GM18526 (cell line): ENCODE results near the gene FUT2.

Experiments
- POLR2A ChIP-seq: IDR thresholded peaks from 3 replicates; pipeline ENCODE4 v1.6.1; 2011; ENCODE audit not compliant: insufficient read length; ENCODE audit errors: extremely low read depth

FUT2 gene

DNA sequence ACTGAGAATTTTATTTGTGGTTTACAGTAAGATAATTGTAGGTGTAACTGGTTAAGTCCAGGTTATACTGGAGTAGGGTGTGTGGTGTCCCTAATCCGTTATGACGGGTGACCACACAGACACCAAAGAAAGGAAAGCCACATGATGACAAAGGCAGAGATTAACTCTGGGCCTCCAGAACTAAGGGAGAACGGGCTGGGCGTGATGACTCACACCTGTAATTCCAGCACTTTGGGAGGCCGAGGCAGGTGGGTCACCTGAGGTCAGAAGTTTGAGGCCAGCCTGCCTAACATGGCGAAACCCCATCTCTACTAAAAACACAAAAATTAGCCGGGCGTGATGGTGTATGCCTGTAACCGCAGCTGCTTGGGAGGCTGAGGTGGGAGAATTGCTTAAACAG, 10.2 kb upstream of the FUT2 start:
- no peak for TF ChIP-seq POLR2A

DNA sequence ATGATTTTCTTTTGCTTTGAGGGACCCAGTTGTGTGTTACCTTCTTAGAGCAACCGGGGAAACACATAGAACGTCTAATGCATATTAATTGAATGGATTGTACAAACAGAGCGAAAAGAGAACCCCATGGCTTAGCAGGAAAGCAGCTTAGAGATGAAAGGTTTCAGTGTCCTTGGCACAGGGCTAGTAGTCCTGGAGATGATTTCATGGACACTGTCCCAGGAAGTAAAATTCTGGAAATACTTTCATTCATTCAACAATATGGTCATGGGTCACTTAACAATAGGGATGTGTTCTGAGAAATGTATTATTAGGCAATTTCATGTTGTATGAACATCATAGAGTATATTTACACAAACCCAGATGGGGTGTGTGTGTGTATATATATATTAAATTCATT, 9.7 kb upstream of the FUT2 start:
- TF ChIP-seq POLR2A, result no peak

DNA sequence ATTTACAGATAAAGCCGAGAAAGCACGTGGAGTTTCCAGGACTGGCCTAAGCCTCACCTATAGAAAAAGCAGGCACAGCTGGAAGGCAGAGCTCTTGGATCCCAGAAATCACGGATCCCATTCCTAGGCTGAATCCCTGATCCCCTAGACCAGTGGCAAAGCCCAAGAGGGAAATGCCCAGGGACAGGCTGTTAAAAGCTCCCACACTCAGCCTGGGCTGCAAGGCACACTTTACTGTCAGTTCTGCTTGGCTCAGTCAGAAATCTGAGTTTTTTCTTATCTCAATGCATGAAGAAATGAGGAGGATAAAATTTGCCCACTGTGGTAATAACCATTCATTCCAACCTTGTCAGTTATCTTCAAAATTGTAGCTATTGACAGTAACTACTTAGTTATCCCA, 8.0 kb upstream of the FUT2 start:
- TF ChIP-seq POLR2A, result no peak

DNA sequence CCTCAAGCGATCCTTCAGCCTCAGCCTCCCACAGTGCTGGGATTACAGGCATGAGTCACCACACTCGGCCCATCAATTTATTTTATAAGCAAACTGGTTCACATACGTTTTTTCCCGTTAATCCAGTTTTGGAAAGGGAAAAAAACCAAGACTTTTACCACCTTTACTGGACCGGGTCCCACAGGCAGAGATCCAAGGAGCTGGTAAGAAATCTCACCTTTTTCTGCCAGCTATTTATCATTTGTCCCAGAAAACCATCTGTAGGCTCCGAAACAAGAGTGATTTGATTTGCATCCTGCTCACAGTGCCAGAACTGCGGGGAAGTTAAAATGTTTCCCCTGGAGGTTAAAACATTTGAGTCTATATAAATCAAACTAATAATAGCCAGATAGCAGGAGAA, 6.3 kb upstream of the FUT2 start:
- TF ChIP-seq POLR2A, result no peak

DNA sequence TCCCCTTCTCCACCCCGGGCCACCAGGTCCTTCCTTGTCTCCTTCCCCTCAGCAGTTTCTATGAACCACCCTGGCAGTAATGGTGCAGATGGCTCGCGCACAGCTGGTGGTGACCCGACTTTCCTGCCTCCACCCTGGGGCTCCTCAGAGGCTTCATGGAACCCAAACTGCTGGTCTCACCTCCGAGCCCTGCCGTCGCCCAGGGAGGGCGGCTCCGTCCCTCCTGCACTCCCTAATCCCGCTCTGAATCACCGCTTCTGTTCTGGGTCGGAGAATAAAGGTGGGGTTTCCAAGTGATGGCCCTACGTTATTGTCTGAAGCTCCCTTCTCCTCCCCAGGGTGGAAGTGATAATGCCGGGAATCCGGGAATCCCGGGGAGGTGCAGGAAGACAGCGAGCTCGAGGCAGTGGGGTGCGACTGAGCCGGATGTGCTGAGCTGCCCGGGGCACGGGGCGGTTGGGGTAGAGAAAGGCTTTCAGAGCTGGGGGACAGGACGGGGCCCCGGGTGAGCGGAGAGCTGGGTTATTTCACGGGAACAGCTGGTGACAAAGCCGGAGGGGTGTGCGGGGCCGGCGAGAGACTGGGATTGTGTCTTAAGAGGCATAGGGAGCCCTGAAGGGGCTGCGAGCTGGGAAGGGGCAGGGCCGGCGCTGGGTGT, 711 bp downstream of the FUT2 start:
- no peak for TF ChIP-seq POLR2A

DNA sequence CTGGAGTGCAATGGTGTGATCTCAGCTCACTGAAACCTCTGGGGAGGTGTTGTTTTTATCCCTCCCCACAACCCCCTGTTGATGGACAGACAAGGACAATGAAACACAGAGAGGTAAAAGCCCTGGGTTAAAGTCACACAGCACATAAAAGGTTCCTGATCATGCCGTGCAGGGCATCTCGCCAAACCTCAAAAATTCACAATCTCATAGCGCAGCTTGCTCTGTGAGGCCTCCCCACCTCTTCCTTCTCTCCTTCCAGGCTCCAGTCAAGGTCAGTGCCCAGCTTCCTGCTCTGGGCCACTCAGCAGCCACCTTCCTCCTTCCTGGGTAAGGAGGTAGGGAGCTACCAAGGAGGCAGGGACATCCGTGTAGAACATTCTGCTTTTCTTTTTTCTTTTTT, 2.3 kb downstream of the FUT2 start:
- TF ChIP-seq POLR2A, result no peak

DNA sequence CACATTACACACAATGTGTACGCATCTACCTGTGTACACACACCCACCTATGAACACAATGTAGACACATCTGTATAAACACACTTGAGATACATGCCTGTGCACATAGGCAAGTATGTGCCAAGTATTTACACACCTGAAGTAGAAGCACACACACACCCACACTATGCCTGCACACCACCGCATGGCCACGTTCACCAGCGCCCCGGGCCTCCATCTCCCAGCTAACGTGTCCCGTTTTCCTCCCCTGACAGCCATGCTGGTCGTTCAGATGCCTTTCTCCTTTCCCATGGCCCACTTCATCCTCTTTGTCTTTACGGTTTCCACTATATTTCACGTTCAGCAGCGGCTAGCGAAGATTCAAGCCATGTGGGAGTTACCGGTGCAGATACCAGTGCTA, 6.9 kb downstream of the FUT2 start:
- TF ChIP-seq POLR2A, result no peak

DNA sequence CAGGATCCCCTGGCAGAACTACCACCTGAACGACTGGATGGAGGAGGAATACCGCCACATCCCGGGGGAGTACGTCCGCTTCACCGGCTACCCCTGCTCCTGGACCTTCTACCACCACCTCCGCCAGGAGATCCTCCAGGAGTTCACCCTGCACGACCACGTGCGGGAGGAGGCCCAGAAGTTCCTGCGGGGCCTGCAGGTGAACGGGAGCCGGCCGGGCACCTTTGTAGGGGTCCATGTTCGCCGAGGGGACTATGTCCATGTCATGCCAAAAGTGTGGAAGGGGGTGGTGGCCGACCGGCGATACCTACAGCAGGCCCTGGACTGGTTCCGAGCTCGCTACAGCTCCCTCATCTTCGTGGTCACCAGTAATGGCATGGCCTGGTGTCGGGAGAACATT, 7.5 kb downstream of the FUT2 start:
- TF ChIP-seq POLR2A, result no peak

DNA sequence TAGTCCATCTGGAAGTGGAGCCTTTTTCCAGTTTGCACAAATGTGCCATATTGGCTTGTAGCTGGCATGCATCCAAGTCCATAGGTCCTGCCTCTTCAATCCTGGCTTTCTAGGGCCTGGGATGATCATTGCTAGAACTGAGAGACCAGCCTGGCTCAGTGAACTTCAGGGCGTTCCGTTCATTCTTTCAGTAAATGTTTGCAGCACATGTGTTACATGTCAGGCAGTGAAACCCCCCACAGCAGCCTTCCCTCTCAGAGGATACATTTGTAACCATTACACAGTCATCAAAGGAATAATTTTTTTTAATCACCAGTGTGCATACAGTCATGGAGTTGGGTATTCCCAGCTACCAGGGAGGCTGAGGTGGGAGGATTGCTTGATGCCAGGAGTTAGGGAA, 9.7 kb downstream of the FUT2 start:
- TF ChIP-seq POLR2A, result no peak

DNA sequence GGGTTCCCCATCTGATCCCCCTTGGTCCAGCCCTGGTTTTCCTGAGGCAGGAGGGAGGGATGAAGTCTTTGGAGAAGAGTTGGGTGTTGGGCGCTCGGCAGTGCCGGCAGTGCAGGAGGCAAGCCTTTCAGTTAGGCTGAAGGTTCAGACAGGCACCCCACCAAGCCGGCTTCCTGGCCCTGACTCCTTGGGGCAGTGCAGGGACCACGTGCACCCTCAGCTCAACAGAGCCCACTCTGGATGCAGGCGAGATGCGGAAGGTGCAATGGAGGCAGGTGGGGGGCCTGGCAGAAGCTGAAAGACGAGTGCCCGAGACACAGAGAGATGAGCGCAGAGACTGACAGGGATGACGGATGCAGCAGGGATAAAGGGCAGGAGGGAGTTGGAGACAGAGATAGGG, 12.7 kb downstream of the FUT2 start:
- TF ChIP-seq POLR2A, result no peak

DNA sequence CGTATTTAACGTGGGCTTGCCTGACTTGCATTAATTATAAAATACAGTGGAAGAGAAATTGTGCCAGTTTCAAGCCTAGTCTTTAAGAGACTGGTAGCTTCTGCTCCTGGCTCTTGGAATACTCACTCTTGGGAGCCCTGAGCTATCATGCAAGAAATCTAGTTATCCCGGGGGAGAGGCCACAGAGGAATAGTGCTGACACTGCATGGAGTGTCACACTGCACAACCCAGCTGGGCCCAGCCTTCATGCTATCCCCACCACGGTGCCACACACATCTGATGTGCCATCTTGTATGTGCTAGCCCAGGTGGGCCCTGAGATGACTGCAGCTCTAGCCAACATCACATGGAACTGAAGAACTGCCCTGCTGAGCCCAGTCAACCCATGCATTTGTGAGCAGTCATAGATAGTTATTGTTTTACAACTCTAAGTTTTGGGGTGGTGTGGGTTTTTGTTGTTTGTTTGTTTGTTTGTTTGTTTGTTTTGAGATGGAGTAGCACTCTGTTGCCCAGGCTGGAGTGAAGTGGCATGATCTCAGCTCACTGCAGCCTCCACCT, 15.4 kb downstream of the FUT2 start:
- no peak for TF ChIP-seq POLR2A

DNA sequence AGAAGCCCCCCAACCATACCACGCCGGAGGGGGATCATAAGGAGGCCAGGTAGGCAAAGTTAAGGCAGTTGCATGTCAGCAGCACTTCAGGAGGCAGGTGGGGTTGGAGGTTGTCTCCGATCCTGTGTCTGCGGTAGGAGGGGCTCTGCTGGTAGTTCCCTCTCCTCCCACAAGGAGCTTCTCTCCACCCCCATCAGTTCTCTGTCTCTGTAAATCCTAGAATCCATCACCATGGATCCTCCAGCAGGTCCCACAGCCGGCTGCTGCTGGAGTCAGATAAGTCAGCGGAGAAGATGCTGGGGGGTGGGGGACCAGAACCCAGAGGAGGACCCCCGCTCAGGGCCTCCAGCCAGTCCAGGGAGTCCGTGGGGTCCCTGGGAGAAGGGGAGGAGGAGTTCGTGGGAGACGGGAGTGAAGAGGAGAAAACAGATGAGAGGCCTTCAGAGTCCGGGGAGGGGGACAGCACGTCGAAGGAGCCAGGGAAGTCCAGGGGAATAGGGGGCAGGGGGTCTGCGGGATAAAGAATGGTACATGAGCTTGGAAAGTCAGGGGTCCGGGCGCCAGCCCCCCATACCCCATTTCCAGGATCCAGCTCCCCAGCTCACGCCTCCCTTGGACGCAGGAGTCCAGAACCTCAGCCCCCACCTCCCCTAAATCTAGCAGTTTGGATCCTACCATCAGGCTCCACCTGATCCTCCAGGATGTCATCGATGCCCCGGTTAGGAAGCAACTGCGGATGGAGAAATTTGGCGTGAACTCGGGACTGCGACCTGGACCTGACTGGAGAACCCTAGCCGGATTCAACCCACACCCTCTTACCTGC, 17.5 kb downstream of the FUT2 start:
- TF ChIP-seq POLR2A, result no peak

DNA sequence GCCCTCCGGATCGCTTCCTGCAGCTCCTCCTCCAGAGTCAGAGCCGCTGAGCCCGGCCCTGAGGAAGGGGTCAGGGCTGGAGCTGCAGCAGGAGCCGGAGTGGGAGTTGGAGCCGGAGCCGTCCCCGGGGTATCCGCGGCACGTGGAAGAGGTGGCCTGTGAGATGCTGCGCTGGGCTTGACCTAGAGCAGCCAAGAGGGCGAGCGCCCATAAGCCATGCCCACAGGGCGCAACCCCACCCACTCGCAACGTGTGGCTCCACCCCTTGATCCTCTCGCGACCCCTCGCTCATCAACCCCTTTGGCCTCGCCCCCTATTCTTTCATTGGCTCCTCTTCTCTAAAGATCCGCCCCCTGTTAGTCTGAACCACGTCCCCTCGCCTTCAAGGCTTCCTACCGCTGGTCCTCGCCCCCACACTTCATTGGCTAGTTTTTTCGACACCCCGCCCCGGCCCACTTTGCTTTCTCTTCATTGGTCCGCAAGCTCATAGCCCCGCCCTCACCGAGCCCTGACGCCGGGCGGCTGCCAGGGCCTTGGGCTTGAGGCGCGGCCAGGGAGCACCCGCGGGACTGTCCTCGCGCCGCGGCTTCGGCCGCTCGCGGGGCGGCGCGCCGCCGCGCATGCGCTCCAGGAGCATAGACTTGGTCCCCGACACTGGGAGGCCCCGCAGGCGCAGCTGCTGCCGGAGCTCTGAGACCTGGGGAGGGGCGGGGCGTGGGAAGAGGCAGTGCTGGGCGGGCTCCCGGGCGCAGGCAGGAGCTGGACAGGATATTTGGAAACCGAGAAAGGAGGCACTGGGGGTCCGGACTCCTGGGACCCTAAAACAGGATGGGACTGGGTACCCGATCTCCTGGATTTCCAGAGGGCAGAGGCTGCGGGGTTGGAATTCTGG, 18.3 kb downstream of the FUT2 start:
- peak; percentile 51 for TF ChIP-seq POLR2A

DNA sequence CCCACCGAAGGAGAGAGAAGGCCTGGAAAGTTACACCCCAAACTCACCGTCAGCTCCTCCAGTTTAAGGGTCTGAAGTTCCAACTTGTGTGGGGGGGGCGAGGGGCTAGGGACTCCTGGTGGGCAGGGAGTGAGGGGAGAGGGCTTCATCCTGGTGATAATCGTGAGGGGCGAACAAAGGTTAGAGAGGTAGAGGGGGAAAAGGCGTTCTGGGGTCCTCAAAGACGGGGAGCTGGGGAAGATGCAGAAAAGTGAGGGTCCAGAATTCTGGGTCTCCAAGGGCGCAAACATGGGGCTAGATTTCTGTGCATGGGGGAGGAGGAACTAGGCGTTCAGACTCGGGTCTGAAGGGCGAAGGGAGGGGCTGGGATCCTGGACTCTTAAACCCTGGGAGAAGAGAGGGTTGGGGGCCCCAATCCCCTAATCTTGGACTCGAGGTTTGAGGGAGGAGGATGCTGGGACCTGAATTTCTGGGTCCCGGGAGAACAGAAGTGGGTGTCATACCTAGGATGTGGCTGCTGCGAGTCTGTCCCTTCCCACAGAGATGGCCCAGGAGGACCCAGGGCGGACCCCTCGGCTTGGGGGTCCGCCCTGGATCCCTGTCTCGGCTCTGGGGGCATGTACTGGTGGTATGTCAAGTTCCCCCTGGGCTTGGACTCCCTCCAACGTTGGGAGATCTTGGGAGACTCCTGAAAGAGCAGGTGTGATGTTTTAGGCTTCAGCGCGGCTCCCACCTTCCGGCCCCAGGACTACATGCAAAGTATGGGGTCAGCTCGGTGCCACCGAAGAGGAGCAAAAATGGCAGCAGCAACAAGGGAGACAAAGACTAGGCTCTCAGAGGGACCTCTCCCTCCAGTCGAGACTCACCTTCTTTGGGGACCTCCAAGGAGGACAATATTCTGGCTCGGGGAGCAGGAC, 19.2 kb downstream of the FUT2 start:
- no peak for TF ChIP-seq POLR2A
